ENCODE measurements around the gene TBC1D8. TPM values are rescaled to one million over a fixed set of nuclear protein-coding genes. Genes with fewer than 3 reads are reported as not detected.

TBC1D8 gene
- total RNA-seq, 2 experiments from 2014 or later: 1.0 to 1.8 TPM

DNA sequence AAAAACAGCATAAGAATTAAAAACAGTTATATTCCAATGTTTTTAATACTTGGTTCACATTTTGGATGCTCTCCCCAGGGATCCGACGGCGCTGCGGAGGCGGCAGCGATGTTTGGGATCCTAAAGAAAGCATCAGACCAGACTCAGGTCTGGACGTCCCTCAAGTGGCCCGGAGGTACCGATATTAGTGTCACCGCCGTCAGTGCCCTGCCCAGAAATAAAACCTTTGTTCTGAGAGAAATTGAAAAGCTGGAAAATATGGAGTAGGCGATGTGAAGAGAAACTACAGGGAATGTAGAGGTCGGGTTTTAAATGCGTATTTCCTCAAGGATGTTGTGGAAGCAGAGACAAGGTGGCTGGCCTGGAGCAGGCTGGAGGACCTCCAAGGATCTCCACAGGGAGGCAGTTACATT is 683 bp upstream of the TBC1D8 start:
- H3K27me3 Mint-ChIP-seq: peaks cover 19% of the 10 kb centered on the region
- DNase-seq (no peak), ATAC-seq (ENCODE audit: poor library complexity) (no peak)
- peaks cover 0 to 5% of the 10 kb centered on the region in 2 experiments for H3K27me3 ChIP-seq (ENCODE audit: control insufficient read depth in 1 of 2, insufficient read depth in 2 of 2, low read length in 2 of 2)
- peaks cover 28% of the 10 kb centered on the region for H3K4me1 ChIP-seq (ENCODE audit: insufficient read depth, low read length)
- ChIA-PET POLR2A (interaction anchor here (0.9 to 2.6 kb wide), 4 partner anchors 54 to 157 kb away, joined by 3 to 15 read pairs (median 7); partner anchors contain the start of genes CNOT11 and RPL31), CTCF (interaction anchor here (1.7 kb wide), 1 partner anchor 53 kb away, joined by 4 read pairs; no protein-coding TSS in a partner anchor)
- no peak for TF ChIP-seq CTCF (IDR thresholded peaks at IDR 0.05)
- H3K4me1 Mint-ChIP-seq (ENCODE audit: low read depth): peaks cover 34% of the 10 kb centered on the region
- no peaks in the 10 kb centered on the region for H3K9me3 Mint-ChIP-seq
- H3K27ac Mint-ChIP-seq: peak overlapping the region; percentile 26
- H3K9me3 ChIP-seq (ENCODE audit: control insufficient read depth in 1 of 2, insufficient read depth in 1 of 2, low read length in 2 of 2): no peaks in the 10 kb centered on the region
- intact Hi-C loops (cut with DNase I, micrococcal nuclease): loop anchor here in 1 of 2 experiments (2.0 to 10.0 kb wide), 3 partner anchors 101 to 587 kb away; partner anchors contain the start of genes CNOT11 and PDCL3
- no peaks in the 10 kb centered on the region for H3K36me3 ChIP-seq (ENCODE audit: insufficient read depth, low read length)
- peak overlapping the region; percentile 89 for H3K4me3 Mint-ChIP-seq
- peak overlapping the region; percentile 72 for H3K4me3 ChIP-seq (ENCODE audit: low read length)
- H3K36me3 Mint-ChIP-seq (ENCODE audit: low read depth): no peaks in the 10 kb centered on the region
- H3K27ac ChIP-seq (ENCODE audit: low read depth in 1 of 2, low read length in 2 of 2): no peak overlapping the region

- H3K36me3 ChIP-seq (ENCODE audit: insufficient read depth, low read length): no peaks in the 10 kb centered on the region
- ChIA-PET POLR2A (interaction anchor here (0.7 to 2.6 kb wide), 5 partner anchors 23 to 148 kb away, joined by 3 to 15 read pairs (median 5); partner anchors contain the start of genes CNOT11 and RPL31), CTCF (interaction anchor here (1.7 kb wide), 1 partner anchor 55 kb away, joined by 4 read pairs; no protein-coding TSS in a partner anchor)
- no peak overlapping the region for H3K27ac ChIP-seq (ENCODE audit: low read depth in 1 of 2, low read length in 2 of 2)
- no peak for TF ChIP-seq CTCF (IDR thresholded peaks at IDR 0.05)
- H3K4me3 ChIP-seq (ENCODE audit: low read length): peak overlapping the region; percentile 59
- Mint-ChIP-seq H3K4me3 (peak overlapping the region; percentile 73), H3K36me3 (ENCODE audit: low read depth) (no peaks in the 10 kb centered on the region), H3K4me1 (ENCODE audit: low read depth) (peaks cover 34% of the 10 kb centered on the region), H3K27me3 (peaks cover 23% of the 10 kb centered on the region), H3K9me3 (no peaks in the 10 kb centered on the region), H3K27ac (no peak overlapping the region)
- H3K9me3 ChIP-seq (ENCODE audit: control insufficient read depth in 1 of 2, insufficient read depth in 1 of 2, low read length in 2 of 2): no peaks in the 10 kb centered on the region
- intact Hi-C loops (cut with DNase I, micrococcal nuclease): loop anchor here in 1 of 2 experiments (2.0 to 10.0 kb wide), 2 partner anchors 102 to 586 kb away; partner anchors contain the start of genes CNOT11 and PDCL3
- DNase-seq (peak in 5 of 14 experiments; percentile 2 to 44 (median 24)), ATAC-seq (ENCODE audit: poor library complexity) (no peak)
- H3K27me3 ChIP-seq (ENCODE audit: control insufficient read depth in 1 of 2, insufficient read depth in 2 of 2, low read length in 2 of 2): peaks cover 0 to 7% of the 10 kb centered on the region in 2 experiments
- H3K4me1 ChIP-seq (ENCODE audit: insufficient read depth, low read length): peaks cover 28% of the 10 kb centered on the region
Measured at GRCh38 chr2:101150306-101151145, 656 bp downstream of the TBC1D8 start.

GRCh38 chr2:101149241-101150192 is 1.7 kb downstream of the TBC1D8 start:
- CTCF ChIA-PET: no interaction called here
- H3K27me3 Mint-ChIP-seq: peaks cover 29% of the 10 kb centered on the region
- intact Hi-C loops (cut with DNase I, micrococcal nuclease): loop anchor here in 1 of 2 experiments (2.0 to 10.0 kb wide), 2 partner anchors 103 to 585 kb away; partner anchors contain the start of genes CNOT11 and PDCL3
- H3K9me3 Mint-ChIP-seq: no peaks in the 10 kb centered on the region
- Histone ChIP-seq H3K9me3 (ENCODE audit: control insufficient read depth in 1 of 2, insufficient read depth in 1 of 2, low read length in 2 of 2) (no peaks in the 10 kb centered on the region), H3K4me1 (ENCODE audit: insufficient read depth, low read length) (peaks cover 28% of the 10 kb centered on the region), H3K36me3 (ENCODE audit: insufficient read depth, low read length) (no peaks in the 10 kb centered on the region), H3K4me3 (ENCODE audit: low read length) (peak overlapping the region; percentile 59), H3K27me3 (ENCODE audit: control insufficient read depth in 1 of 2, insufficient read depth in 2 of 2, low read length in 2 of 2) (peaks cover 0 to 7% of the 10 kb centered on the region in 2 experiments), H3K27ac (ENCODE audit: low read depth in 1 of 2, low read length in 2 of 2) (no peak overlapping the region)
- H3K27ac Mint-ChIP-seq: no peak overlapping the region
- no peaks in the 10 kb centered on the region for H3K36me3 Mint-ChIP-seq (ENCODE audit: low read depth)
- DNase-seq: no peak
- ATAC-seq (ENCODE audit: poor library complexity): no peak
- H3K4me1 Mint-ChIP-seq (ENCODE audit: low read depth): peaks cover 34% of the 10 kb centered on the region
- peak overlapping the region; percentile 80 for H3K4me3 Mint-ChIP-seq
- TF ChIP-seq CTCF (IDR thresholded peaks at IDR 0.05): no peak
- POLR2A ChIA-PET: interaction anchor here (0.7 to 2.6 kb wide), 3 partner anchors 103 to 147 kb away, joined by 3 to 15 read pairs (median 9); partner anchors contain the start of genes CNOT11 and RPL31
